HepG2 (cell line): Measurements from ENCODE around the gene IFT122. TPM values are rescaled to one million over a fixed set of nuclear protein-coding genes. Genes with fewer than 3 reads are reported as not detected.

Experiments
- ATAC-seq: fragments of 200-7000 bp; cut with Tn5 transposase; 3 replicates; pipeline ENCODE4 v1.9.1; 2020; ENCODE audit warnings: mild to moderate bottlenecking, moderate library complexity
- BruUV-seq: library from RNA; stranded (reverse); fragments of 400-500 nt; replicated peaks from 2 replicates; lab custom pipeline; 2021; lab: Mats Ljungman, UMichigan
- CTCF ChIA-PET: fragments of 300-600 bp; formaldehyde crosslinking; extraction: SDS; loops from one replicate; lab custom pipeline; 2021; ENCODE audit warnings: low total read pairs, inconsistent platforms, low intra/inter-chr PET ratio; lab: Yijun Ruan, JAX
- POLR2A ChIA-PET: fragments of 350-600 bp; sonication (Branson Sonifier 250); formaldehyde crosslinking; loops from one replicate; lab custom pipeline; 2020; ENCODE audit warnings: antibody characterized with exemption, inconsistent platforms; lab: Yijun Ruan, JAX
- DNase-seq: peaks from one replicate; pipeline ENCODE4 v3.0.0-alpha.2; 2015; ENCODE audit warnings: low spot score
- FAIRE-seq: peaks from 3 replicates; lab custom pipeline; 2011; peaks lifted over from hg19 to GRCh38; lab: Jason Lieb, UNC
- H2AFZ ChIP-seq: one replicate; pipeline ENCODE4 v1.6.1; 2011; ENCODE audit warnings: low read length, inconsistent platforms
- H3K27ac ChIP-seq: fragments of 300-600 bp; 3 replicates; pipeline ENCODE4 v1.8.0; 2011; ENCODE audit warnings: mixed run types, mild to moderate bottlenecking, mixed read lengths, low read length, inconsistent platforms; ENCODE audit not compliant: insufficient read depth; ENCODE audit errors: extremely low read length
- H3K27me3 ChIP-seq, 2 experiments: fragments of 200-600 bp in 1 of 2; 2 replicates in 1 of 2; 3 replicates in 1 of 2; pipeline versions ENCODE4 v1.6.0 to v1.8.0; 2011; ENCODE audit warnings: low read length in 2 of 2, mild to moderate bottlenecking in 2 of 2, moderate library complexity in 2 of 2, inconsistent platforms in 1 of 2; ENCODE audit not compliant: insufficient read depth in 2 of 2, control insufficient read depth in 1 of 2
- H3K36me3 ChIP-seq, 2 experiments: fragments of 200-600 bp in 1 of 2; replicated peaks in 1 of 2; 2 replicates in 1 of 2; 3 replicates in 1 of 2; pipeline versions ENCODE4 v1.5.1 to v1.8.0; 2011; ENCODE audit warnings: low read length in 2 of 2, inconsistent platforms in 1 of 2; ENCODE audit not compliant: insufficient read depth in 2 of 2, control insufficient read depth in 1 of 2
- H3K4me1 ChIP-seq: 2 replicates; pipeline ENCODE4 v1.5.1; 2012; ENCODE audit warnings: low read length, inconsistent platforms; ENCODE audit not compliant: insufficient read depth
- H3K4me2 ChIP-seq: 2 replicates; pipeline ENCODE4 v1.6.0; 2011; ENCODE audit warnings: low read depth, low read length, inconsistent platforms
- H3K4me3 ChIP-seq, 3 experiments: fragments of 200-600 bp in 1 of 3; sonication (generic), shearing (Covaris generic) in 1 of 3; replicated peaks in 1 of 3; 2 replicates each; pipeline ENCODE4 v1.5.1; 2011 to 2016; ENCODE audit warnings: low read length in 3 of 3, inconsistent platforms in 2 of 3, low read depth in 2 of 3, mild to moderate bottlenecking in 2 of 3, control low read depth in 1 of 3, mixed read lengths in 1 of 3; ENCODE audit not compliant: insufficient read depth in 1 of 3
- H3K79me2 ChIP-seq: one replicate; pipeline ENCODE4 v1.6.1; 2011; ENCODE audit warnings: low read length, inconsistent platforms; ENCODE audit not compliant: insufficient read depth
- H3K9ac ChIP-seq: 2 replicates; pipeline ENCODE4 v1.6.0; 2011; ENCODE audit warnings: mild to moderate bottlenecking, low read depth, low read length, inconsistent platforms; ENCODE audit not compliant: insufficient read depth
- H3K9me3 ChIP-seq: 2 replicates; pipeline ENCODE4 v1.5.1; 2012; ENCODE audit warnings: mild to moderate bottlenecking, low read length
- H4K20me1 ChIP-seq: 2 replicates; pipeline ENCODE4 v1.6.0; 2011; ENCODE audit warnings: inconsistent platforms, mild to moderate bottlenecking, low read length, moderate library complexity; ENCODE audit not compliant: insufficient read depth
- ARID5B ChIP-seq: IDR thresholded peaks from 2 replicates; pipeline ENCODE4 v1.4.0; 2020; ENCODE audit warnings: mild to moderate bottlenecking, missing genetic modification reagents
- ATF5 ChIP-seq: sonication (generic); formaldehyde crosslinking; IDR thresholded peaks from 2 replicates; pipeline ENCODE4 v1.4.0; 2020; ENCODE audit warnings: mild to moderate bottlenecking, low read depth, missing genetic modification reagents
- E2F5 ChIP-seq: sonication (generic); formaldehyde crosslinking; conservative IDR thresholded peaks from 2 replicates; pipeline ENCODE4 v1.4.0; 2020; ENCODE audit warnings: missing genetic modification reagents
- ERF ChIP-seq: IDR thresholded peaks from 2 replicates; pipeline ENCODE4 v1.6.1; 2018; ENCODE audit warnings: missing biosample characterization, missing genetic modification reagents
- KMT2B ChIP-seq: IDR thresholded peaks from 2 replicates; pipeline ENCODE4 v1.6.1; 2016; ENCODE audit warnings: missing genetic modification reagents, missing compliant biosample characterization
- NCOR1 ChIP-seq: fragments of 200-600 bp; sonication (generic); IDR thresholded peaks from 2 replicates; pipeline ENCODE4 v1.7.0; 2017; ENCODE audit warnings: antibody characterized with exemption, low read length, borderline replicate concordance
- ONECUT2 ChIP-seq: sonication (generic); formaldehyde crosslinking; IDR thresholded peaks from 2 replicates; pipeline ENCODE4 v1.4.0; 2020; ENCODE audit warnings: missing genetic modification reagents
- RBAK ChIP-seq: sonication (generic); formaldehyde crosslinking; IDR thresholded peaks from 2 replicates; pipeline ENCODE4 v1.5.1; 2020; ENCODE audit warnings: mild to moderate bottlenecking, missing genetic modification reagents
- RCOR2 ChIP-seq: IDR thresholded peaks from 2 replicates; pipeline ENCODE4 v1.6.1; 2016; ENCODE audit warnings: missing biosample characterization, missing genetic modification reagents
- SP2 ChIP-seq: sonication (generic); formaldehyde crosslinking; IDR thresholded peaks from 2 replicates; pipeline ENCODE4 v1.5.1; 2020; ENCODE audit warnings: mild to moderate bottlenecking, missing genetic modification reagents
- SRSF1 ChIP-seq: fragments of 200-400 bp; formaldehyde crosslinking; optimal IDR thresholded peaks from 2 replicates; pipeline ENCODE3; 2017; ENCODE audit warnings: mild to moderate bottlenecking, low read depth, low read length, moderate library complexity
- U2AF2 ChIP-seq: fragments of 200-400 bp; formaldehyde crosslinking; IDR thresholded peaks from 2 replicates; pipeline ENCODE4 v1.6.1; 2017; ENCODE audit warnings: low read depth, mild to moderate bottlenecking, low read length
- ZBTB42 ChIP-seq: sonication (generic); formaldehyde crosslinking; IDR thresholded peaks from 2 replicates; pipeline ENCODE4 v1.5.0; 2020; ENCODE audit warnings: mild to moderate bottlenecking, missing genetic modification reagents
- ZNF121 ChIP-seq: sonication (generic); formaldehyde crosslinking; IDR thresholded peaks from 2 replicates; pipeline ENCODE4 v1.5.0; 2020; ENCODE audit warnings: mild to moderate bottlenecking, missing genetic modification reagents
- ZNF136 ChIP-seq: sonication (generic); formaldehyde crosslinking; IDR thresholded peaks from 2 replicates; pipeline ENCODE4 v1.8.1; 2022; ENCODE audit warnings: low read depth, mild to moderate bottlenecking, moderate library complexity, missing genetic modification reagents
- ZNF335 ChIP-seq: sonication (generic); formaldehyde crosslinking; IDR thresholded peaks from 2 replicates; pipeline ENCODE4 v1.4.0; 2020; ENCODE audit warnings: missing genetic modification reagents
- ZNF556 ChIP-seq: sonication (generic); formaldehyde crosslinking; IDR thresholded peaks from 2 replicates; pipeline ENCODE4 v1.4.0; 2020; ENCODE audit warnings: mild to moderate bottlenecking, missing genetic modification reagents, borderline replicate concordance
- ZNF572 ChIP-seq: sonication (generic); formaldehyde crosslinking; IDR thresholded peaks from 2 replicates; pipeline ENCODE4 v1.5.1; 2020; ENCODE audit warnings: mild to moderate bottlenecking, missing genetic modification reagents
- ZNF629 ChIP-seq: sonication (generic); formaldehyde crosslinking; conservative IDR thresholded peaks from 2 replicates; pipeline ENCODE4 v1.5.0; 2020; ENCODE audit warnings: missing genetic modification reagents
- WGBS: methylation state at CpG from one replicate; pipeline ENCODE4 v1.1.6; 2017; ENCODE audit warnings: low lambda C conversion rate; 5-methylcytosine and 5-hydroxymethylcytosine counted together
- in situ Hi-C: cut with HindIII; loops from 2 replicates; pipeline ENCODE4 v1.10.0; 2017; ENCODE audit warnings: low pct_unique_long_range_greater_than_20kb; ENCODE audit not compliant: extremely low pct_ligation_motif_present
- intact Hi-C: fragments of 100-400 bp; cut with micrococcal nuclease; formaldehyde crosslinking; loops from one replicate; pipeline ENCODE4 v1.10.0; 2022; ENCODE audit not compliant: unreplicated experiment
- polyA plus RNA-seq, 8 experiments: library from polyadenylated mRNA; depleted of rRNA in 3 of 8; stranded (reverse) in 7 of 8; unstranded in 1 of 8; fragments of >200 nt; fragmentation: Illumina TruSeq in 4 of 8; extraction: Trizol in 4 of 8; gene quantifications; 2 replicates each; pipeline versions ENCODE4 v1.2.1 to v1.2.3, GENCODE V29; 2011 to 2016; ENCODE audit warnings: low read depth in 4 of 8, missing spikeins in 1 of 8, mixed read lengths in 1 of 8; ENCODE audit not compliant: insufficient read depth in 1 of 8
- total RNA-seq, 5 experiments: library from RNA; depleted of rRNA; stranded (reverse); fragments of >200 nt; fragmentation: Illumina TruSeq; extraction: Trizol; gene quantifications; 2 replicates each; pipeline ENCODE4 v1.2.3, GENCODE V29; 2016; ENCODE audit warnings: low read depth in 1 of 5

Gene IFT122
- total and polyA plus RNA-seq, 2 of the 13 experiments (the other 11 are each of a cell fraction or from before 2014, with no cell fraction given): 10.1 to 10.3 TPM

- H4K20me1 ChIP-seq: no peaks in the 10 kb centered on the region
- no peaks in the 10 kb centered on the region for H3K79me2 ChIP-seq
- no peaks in the 10 kb centered on the region for H3K36me3 ChIP-seq
- no peak for TF ChIP-seq ATF5 (CRISPR knock-in tag)
- TF ChIP-seq E2F5 (CRISPR knock-in tag): no peak
- TF ChIP-seq ERF (CRISPR knock-in tag): no peak
- no peak for TF ChIP-seq ONECUT2 (CRISPR knock-in tag)
- TF ChIP-seq ZNF121 (CRISPR knock-in tag): no peak
- TF ChIP-seq U2AF2: no peak
- no peak for TF ChIP-seq SRSF1
- no peak for TF ChIP-seq ZBTB42 (CRISPR knock-in tag)
- TF ChIP-seq ARID5B (CRISPR knock-in tag): no peak
- TF ChIP-seq ZNF136: no peak
- TF ChIP-seq NCOR1: no peak
- TF ChIP-seq RBAK (CRISPR knock-in tag): no peak
- no peak for TF ChIP-seq ZNF572 (CRISPR knock-in tag)
- no peak for TF ChIP-seq ZNF556 (CRISPR knock-in tag)
- no peak for TF ChIP-seq ZNF629 (CRISPR knock-in tag)
- TF ChIP-seq ZNF335: no peak
- no peak for TF ChIP-seq RCOR2 (CRISPR knock-in tag)
- no peak for TF ChIP-seq KMT2B (CRISPR knock-in tag)
- TF ChIP-seq SP2 (CRISPR knock-in tag): no peak
- POLR2A ChIA-PET: interaction anchor here (1.6 kb wide), 1 partner anchor 8 kb away, joined by 6 read pairs; no protein-coding TSS in a partner anchor
- no TSS peak for BruUV-seq
- CTCF ChIA-PET: no interaction called here
- ATAC-seq (no peak), DNase-seq (no peak), FAIRE-seq (no peak)
- no peak overlapping the region for H3K4me2 ChIP-seq
- intact Hi-C loops (no loop called here), in situ Hi-C loops (no loop called here)
- no peak overlapping the region for H3K27ac ChIP-seq
- no peak overlapping the region for H3K9ac ChIP-seq
- peaks cover 54% of the 10 kb centered on the region for H3K4me1 ChIP-seq
- no peaks in the 10 kb centered on the region; a peak in 1 of 5 replicates for H3K27me3 ChIP-seq
- H3K4me3 ChIP-seq: no peak overlapping the region
- WGBS: 58% methylated on average over 10 of the region's 12 CpGs
- H2AFZ ChIP-seq: no peak overlapping the region
- no peaks in the 10 kb centered on the region for H3K9me3 ChIP-seq
Measured at GRCh38 chr3:129526121-129526900, 86.3 kb downstream of the IFT122 start.
